NCI-H345 treated with DMSO at 0.1 percent for 48 hours (cell line): ENCODE data around the gene MED27.

Experiments
- DNase-seq: peaks from one replicate; lab custom pipeline; 2025; ENCODE audit not compliant: unreplicated experiment; lab: John Stamatoyannopoulos, UW

The MED27 gene

DNA sequence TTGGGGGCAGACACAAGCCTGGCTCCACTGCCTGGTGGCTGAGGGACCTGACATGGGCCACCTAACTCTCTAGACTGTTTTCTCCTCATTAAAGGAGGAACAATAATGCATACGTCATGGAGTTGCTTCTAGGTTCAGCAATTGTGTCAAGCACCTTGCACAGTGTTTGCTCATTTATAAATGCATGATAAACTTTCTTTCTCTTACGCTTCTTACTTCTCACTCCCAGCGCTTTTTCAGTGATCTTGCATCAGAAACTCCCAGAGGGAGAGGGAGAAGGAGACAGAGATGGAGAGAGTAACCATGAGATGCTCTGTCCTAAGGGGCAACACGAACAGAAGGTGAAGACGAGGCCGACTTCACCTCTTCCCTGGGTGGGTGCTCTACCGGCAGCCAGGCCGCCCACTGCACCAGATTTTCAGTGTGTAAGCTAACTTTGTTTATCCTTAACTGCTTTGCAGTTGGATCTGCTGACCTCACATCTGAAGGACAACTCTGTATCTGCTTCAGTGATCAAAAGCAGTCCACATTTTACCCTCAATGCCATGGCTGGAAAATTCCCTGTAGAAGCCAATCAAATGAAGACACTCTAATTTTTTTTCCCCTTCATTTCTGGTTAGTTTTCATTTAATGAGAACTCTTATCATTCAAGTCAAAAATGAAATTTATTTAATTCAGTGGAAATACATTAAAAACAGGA lies 35.3 kb downstream of the MED27 start:
- no peak for DNase-seq

DNA sequence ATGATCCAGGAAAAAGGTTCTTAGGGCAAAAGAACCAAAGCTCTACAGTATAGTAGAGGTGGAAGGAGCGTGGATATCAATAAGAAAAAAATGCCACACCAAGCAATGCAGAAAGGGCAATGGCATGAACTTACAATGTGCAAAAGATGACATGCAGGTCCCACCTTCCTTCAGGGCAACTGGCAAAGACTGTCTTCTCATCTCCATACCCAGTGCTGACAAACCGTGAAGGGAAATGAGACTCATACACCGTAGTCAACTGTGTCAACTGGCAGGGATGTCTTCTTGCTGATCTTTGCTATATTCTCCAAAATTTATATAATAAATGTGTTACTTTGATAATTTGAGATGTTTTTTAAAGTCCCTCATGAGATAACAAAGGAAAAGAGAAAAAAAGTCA lies 36.0 kb downstream of the MED27 start:
- DNase-seq = no peak

DNA sequence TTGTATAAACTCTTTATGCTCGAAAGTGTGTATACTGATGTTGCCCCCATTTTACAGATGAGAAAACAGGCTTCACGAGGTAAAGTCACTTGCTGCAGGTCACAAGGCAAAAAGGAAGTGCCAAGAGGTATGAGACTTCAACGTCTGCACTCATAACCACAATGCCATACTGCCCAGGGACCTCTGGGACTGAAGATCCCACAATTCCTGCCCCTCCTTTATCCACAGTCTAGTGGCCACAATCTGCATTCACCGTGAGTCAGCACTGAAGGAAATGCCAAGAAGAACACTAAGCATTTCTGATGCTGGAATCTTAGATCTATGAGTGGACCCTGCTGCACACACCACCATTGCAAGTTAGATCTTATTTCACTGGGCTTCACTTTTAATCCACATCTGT lies 37.3 kb downstream of the MED27 start:
- DNase-seq = no peak

GRCh38 chr9:132041798-132042197 lies 37.9 kb downstream of the MED27 start:
- DNase-seq = no peak

GRCh38 chr9:132040808-132041207 lies 38.9 kb downstream of the MED27 start:
- DNase-seq = peak; percentile 72

DNA sequence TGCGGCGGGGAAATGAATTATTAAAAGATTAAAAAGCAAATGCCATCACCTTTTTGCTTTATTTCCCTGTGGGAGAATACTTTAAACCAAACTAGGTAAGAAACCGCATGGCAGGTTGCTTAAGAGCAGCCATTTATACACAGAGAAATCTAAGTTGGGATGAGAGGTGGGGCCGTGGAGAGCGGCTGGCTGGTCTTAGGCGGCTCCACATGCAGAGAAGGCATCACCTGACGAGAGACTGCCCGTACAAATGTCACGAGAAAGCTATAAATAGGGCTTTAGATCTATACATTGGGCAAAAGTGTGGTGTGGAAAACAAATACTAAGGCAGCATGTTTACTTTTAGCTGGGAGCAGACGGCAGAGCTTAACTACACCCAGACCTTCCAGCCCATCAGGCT lies 39.4 kb downstream of the MED27 start:
- peak; percentile 72 for DNase-seq

GRCh38 chr9:132039284-132039683 lies 40.4 kb downstream of the MED27 start:
- DNase-seq = no peak

GRCh38 chr9:132037458-132037857 lies 42.2 kb downstream of the MED27 start:
- peak; percentile 86 for DNase-seq

GRCh38 chr9:132036521-132036920 lies 43.1 kb downstream of the MED27 start:
- no peak for DNase-seq

DNA sequence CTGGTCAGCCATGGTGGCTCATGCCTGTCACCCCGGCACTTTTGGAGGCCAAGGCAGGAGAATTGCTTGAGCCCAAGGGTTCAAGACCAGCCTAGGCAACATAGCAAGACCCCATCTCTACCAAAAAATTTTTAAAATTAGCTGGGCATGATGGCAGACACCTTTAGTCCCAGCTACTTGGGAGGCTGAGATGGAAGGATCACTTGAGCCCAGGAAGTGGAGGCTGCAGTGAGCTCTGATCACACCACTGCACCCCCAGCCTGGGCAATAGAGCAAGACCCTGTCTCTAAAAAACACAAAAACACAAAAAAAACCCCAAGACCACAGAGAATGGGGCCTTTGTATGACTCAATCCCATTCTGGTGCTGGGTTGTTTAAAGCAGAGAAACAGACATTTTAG lies 44.0 kb downstream of the MED27 start:
- DNase-seq = no peak

- DNase-seq = no peak
These were observed 47.3 kb downstream of the MED27 start for GRCh38 chr9:132032238-132032950.

DNA sequence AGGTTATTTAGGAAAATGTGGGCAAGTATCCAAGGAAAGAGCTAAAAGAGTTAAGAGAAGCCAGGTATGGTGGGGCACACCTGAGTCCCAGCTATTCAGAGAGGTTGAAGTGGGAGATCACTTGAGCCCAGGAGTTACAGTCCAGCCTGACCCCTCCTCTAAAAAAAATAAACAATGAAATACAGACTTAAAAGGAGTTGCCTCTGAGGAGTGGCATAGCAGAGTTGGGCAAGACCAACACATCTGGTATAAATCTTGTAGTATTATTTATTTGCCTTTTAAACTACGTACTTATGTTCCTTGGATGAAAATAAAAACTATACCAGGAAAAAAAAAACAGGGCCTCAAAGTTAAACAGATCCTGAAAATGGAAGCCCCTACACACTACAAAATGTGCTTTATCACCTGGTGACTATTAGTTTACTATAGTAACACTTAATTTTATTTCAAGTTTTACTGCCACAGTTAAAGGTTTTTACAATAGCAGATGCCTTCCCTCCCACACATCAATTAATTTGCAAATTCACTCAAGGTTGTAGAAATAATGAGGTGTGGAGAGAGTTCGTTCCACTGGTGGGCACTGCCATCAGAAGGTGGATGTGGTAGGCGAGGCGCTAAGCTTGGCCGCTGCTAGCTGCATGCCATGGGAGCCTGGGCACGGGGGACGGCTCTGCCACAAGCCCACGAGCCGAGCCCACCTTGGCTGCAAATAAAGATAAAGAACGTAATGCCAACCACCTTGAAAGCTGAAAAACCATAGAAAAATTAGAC lies 48.0 kb downstream of the MED27 start:
- DNase-seq = no peak

DNA sequence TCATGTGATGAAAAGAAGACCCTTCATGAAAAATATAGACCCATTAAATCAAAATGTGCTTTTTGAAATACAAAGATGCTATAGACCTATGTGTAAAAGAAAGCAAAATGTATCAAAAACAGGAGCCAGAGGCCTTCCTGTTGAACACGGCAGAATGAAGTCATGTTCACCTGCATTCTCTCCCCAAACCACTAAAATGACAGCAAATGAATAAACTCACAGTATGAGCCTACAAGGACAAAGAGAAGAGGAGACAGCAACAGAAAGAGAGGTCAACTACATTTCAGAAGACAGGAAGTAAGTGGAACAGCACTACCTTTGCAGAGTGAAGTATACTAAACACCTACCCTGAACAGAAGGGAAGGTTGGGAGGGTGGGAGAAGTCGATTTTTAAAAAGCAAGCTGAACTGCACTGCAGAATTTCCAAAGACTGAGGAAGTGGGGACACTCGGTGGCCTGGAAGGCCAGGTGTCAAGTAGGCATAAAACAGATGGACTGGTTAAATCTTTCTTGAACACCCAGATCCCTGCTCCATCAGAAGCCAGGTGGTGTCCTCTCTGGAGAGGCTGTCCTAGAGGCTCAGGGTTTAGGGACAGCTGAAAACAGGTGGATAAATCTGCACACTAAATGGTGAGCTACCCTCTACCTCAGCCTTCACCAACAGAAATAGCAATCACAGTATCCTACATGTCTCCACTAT lies 48.9 kb downstream of the MED27 start:
- DNase-seq = no peak

DNA sequence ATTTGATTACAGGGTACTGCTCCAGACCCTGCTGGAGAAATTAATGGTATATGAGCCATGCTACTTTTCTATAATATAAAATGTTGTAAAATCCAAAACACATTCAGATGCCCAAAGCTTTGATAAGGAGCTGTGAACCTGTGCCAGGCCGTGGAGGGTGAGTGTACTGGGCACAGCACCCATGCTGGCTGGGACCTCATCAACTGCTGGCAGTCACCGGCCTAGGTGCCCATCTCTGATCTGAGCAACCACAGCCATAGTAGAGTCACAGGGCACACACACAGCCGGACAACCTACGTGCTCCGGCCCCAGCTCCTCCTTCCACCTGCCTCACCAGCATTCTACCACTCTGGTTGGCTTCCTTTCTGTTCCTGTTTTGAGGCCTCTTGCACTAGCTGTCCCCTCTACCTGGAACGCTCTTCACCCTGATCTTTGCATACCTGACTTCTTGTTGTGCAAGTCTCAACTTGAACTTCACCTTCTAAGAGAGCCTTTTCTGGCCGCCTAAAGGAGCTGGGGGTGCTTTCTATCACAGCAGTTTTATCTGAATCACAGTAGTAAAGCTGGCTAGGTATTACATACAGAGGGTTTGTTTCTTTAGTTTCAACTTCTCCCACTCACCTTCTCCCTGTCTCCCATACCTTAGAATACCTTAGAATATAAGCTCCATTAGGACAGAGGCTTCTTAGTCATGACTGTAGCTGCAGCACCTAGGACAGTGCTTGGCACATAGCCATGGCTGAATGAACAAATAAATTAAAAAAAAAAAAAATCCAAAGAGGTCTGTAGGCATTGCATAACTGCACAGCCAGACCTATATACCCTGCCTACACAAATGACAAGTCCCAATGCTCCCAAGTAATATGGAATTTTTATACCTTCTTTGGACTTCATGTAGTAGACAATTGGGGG lies 51.7 kb downstream of the MED27 start:
- DNase-seq = no peak

DNA sequence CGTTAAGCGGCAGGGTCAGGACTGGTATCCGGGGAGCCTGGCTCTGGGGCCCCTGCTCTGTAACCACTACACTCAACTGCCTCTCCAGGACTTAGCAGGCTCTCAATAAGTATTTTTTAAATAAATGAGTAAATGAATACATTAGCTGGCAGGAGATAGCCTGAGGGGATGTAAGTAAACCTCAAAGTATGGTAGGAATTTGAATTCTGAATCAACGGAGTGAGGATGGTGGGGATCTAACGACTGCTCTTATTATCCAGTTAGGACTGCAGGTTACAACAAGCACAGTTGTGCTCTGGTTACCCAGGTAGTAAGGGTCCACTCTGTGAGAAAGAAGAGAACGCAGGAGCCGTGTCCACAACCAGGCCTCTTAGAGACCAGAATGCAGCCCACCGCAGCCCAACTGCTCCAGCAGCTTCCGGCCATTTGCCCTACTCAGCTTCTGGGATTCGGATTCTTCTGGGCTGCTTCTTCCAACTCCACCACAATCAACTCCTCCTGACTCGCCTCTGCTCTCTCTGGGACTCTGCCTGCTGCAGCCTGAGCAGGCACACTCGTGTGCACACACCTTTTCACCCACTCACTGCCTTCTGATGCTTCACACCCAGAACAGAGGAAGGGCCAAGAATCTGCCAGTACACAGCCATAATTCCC lies 52.6 kb downstream of the MED27 start:
- DNase-seq = no peak

- no peak for DNase-seq
These were observed 53.9 kb downstream of the MED27 start for GRCh38 chr9:132025766-132026165.

DNA sequence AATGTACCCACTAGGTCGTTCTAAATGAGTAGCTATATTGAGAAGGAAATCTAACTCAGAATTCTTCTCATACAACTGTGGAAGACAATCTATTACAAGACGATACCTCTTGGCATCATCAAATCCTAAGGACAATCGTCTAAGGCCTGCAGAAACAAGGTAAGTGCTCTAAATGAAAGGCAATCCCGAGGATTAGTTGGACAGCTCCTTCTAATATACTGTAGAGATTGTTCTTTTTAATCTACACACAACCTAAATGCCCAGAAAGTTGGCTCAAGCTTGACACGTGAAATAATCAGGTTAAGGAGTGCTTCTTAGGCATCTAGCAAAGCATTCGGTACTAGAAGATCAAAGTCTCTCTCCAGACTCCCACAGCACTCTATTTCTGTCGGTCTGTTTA lies 55.1 kb downstream of the MED27 start:
- no peak for DNase-seq

GRCh38 chr9:132023419-132024180 lies 56.1 kb downstream of the MED27 start:
- no peak for DNase-seq

DNA sequence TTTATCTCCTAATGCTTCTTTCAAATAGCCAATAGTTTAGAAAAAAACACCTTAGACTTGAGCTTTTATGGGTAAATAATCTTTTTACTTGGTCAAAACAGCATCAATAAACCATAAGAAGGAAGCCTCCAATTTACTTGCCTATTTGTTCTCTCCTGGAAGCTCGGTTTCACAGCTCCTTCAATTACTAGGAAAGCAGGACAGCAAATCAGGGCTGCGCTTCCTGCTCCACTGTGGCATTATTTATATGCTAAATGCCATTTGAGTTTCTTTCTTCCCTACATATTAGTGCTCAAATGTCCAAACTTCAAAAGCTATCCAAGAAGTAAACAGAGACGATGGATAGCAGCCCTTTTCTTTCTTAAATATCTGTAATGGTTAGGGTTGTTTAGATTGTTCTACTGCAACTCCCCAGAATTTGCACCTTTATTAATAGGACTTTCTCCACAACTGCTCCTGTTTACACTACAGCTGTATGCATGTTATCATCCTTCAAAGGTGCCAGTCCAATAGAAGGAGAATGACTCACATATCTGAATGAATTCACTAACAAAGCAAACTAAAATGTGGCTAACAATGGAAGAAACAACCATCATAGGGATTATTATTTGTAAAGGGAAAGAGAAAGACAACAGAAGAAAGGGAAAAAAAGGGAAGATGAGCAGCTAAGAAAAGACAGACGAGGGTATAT lies 58.7 kb downstream of the MED27 start:
- DNase-seq = no peak
